ENCODE results near the gene RAB5A. TPM values are rescaled to one million over a fixed set of nuclear protein-coding genes. Genes with fewer than 3 reads are reported as not detected.
"Not testable (repeated sequence)": the region's sequence is repeated elsewhere in the genome, so short reads cannot be mapped to it uniquely, and the experiment has no call there.

RAB5A gene
- total RNA-seq, 3 donors from 2014 or later = 68.6 to 73.4 (median 69.2) TPM

DNA sequence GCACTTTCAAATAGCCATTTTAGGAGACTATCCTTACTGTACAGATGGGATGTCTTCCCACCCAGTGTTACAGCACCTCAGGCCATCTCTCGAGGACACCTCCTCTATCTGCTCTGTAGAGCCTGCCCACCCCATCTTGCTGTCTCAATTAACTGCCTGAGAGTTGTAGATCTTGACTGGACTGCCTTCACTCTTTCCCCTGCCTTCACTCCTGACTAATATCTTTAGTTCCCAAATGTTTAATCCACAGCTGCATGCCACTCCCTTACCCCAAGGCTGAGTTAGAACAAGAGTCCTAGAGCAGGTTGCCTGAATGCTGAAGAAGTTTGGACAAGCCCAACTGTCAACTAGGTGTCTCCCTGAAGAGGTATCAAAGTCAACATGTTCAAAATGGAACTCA lies 66.5 kb downstream of the RAB5A start:
- DNase-seq (no peak), ATAC-seq (no peak)
- Histone ChIP-seq H3K9me3 (no peaks in the 10 kb centered on the region), H3K4me3 (no peak overlapping the region), H3K4me1 (ENCODE audit: low read depth) (no peaks in the 10 kb centered on the region), H3K36me3 (ENCODE audit: low read depth) (no peaks in the 10 kb centered on the region)
- intact Hi-C loops (cut with DNase I, micrococcal nuclease) = no loop called here
- TF ChIP-seq, protein P1, sequence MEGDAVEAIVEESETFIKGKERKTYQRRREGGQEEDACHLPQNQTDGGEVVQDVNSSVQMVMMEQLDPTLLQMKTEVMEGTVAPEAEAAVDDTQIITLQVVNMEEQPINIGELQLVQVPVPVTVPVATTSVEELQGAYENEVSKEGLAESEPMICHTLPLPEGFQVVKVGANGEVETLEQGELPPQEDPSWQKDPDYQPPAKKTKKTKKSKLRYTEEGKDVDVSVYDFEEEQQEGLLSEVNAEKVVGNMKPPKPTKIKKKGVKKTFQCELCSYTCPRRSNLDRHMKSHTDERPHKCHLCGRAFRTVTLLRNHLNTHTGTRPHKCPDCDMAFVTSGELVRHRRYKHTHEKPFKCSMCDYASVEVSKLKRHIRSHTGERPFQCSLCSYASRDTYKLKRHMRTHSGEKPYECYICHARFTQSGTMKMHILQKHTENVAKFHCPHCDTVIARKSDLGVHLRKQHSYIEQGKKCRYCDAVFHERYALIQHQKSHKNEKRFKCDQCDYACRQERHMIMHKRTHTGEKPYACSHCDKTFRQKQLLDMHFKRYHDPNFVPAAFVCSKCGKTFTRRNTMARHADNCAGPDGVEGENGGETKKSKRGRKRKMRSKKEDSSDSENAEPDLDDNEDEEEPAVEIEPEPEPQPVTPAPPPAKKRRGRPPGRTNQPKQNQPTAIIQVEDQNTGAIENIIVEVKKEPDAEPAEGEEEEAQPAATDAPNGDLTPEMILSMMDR (IDR thresholded peaks at IDR 0.05) = no peak

GRCh38 chr3:20015525-20015924 lies 68.6 kb downstream of the RAB5A start:
- Histone ChIP-seq H3K4me3 (no peak overlapping the region), H3K4me1 (ENCODE audit: low read depth) (no peaks in the 10 kb centered on the region), H3K36me3 (ENCODE audit: low read depth) (no peaks in the 10 kb centered on the region), H3K9me3 (no peaks in the 10 kb centered on the region)
- intact Hi-C loops (cut with DNase I, micrococcal nuclease) = no loop called here
- no peak for DNase-seq
- no peak for ATAC-seq
- TF ChIP-seq, protein P1 (IDR thresholded peaks at IDR 0.05) = no peak

DNA sequence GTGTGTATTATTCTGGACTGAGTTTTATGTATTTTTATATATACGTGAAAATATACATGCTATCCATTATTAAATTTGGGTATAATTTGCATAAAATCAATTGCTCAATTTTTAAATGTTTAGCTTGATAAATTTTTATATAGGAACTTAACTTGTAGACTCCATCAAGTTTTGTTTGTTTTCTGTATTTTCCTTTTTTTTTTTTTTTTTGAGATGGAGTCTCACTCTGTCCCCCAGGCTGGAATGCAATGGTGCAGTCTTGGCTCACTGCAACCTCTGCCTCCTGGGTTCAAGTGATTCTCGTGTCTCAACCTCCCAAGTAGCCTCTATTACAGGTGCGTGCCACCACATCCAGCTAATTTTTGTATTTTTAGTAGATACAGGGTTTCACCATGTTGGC lies 69.2 kb downstream of the RAB5A start:
- H3K4me3 ChIP-seq; H3K4me1 ChIP-seq (ENCODE audit: low read depth); H3K9me3 ChIP-seq; H3K36me3 ChIP-seq (ENCODE audit: low read depth); intact Hi-C loops (cut with DNase I, micrococcal nuclease); ATAC-seq; DNase-seq: not testable (repeated sequence)

DNA sequence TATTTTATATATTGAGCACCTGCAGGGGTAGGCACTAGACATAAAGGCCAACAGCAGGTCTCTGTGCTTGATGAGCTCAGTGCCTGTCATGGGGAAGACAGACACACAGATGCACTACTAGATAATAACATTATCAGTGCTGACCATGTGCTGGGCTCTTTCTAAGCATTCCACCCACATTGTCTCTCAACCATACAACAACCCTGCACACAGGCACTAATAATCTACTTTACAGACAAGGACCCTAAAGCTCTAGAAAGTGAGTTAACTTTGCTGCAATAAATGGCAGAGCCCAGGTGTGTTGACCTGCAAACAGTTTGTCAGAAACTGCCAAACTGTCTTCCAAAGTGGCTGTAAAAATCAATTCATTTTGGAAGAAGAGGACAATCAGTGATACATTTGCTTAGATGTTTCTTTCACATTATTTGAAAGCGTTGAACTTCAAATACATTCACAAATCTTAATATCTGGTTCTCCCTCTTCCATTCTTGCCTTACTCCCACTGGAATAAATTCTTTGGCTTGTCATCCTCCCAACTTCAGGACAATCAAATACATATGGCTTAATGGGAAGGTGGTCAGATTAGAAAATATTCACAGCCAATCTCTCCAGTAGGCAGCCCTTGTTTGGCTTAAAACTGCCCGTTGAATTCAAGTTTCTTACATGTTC lies 76.2 kb downstream of the RAB5A start:
- H3K36me3 ChIP-seq (ENCODE audit: low read depth) = no peaks in the 10 kb centered on the region
- DNase-seq = no peak
- intact Hi-C loops (cut with DNase I, micrococcal nuclease) = no loop called here
- ATAC-seq = no peak
- H3K4me1 ChIP-seq (ENCODE audit: low read depth) = peaks cover 8% of the 10 kb centered on the region
- H3K4me3 ChIP-seq = no peak overlapping the region
- no peaks in the 10 kb centered on the region for H3K9me3 ChIP-seq
- TF ChIP-seq, protein P1 (IDR thresholded peaks at IDR 0.05) = no peak

- peak in 2 of 3 donors; percentile 28 to 40 for DNase-seq
- Histone ChIP-seq H3K9me3 (no peaks in the 10 kb centered on the region), H3K4me3 (no peak overlapping the region), H3K36me3 (ENCODE audit: low read depth) (no peaks in the 10 kb centered on the region), H3K4me1 (ENCODE audit: low read depth) (peaks cover 8% of the 10 kb centered on the region)
- TF ChIP-seq, protein P1 (IDR thresholded peaks at IDR 0.05) = no peak
- intact Hi-C loops (cut with DNase I, micrococcal nuclease) = no loop called here
- peak; percentile 90 for ATAC-seq
These were observed 76.9 kb downstream of the RAB5A start for GRCh38 chr3:20023623-20024405.

- H3K4me3 ChIP-seq = no peak overlapping the region
- no peaks in the 10 kb centered on the region for H3K9me3 ChIP-seq
- no peaks in the 10 kb centered on the region for H3K36me3 ChIP-seq (ENCODE audit: low read depth)
- intact Hi-C loops (cut with DNase I, micrococcal nuclease) = no loop called here
- TF ChIP-seq, protein P1 (IDR thresholded peaks at IDR 0.05) = no peak
- peaks cover 8% of the 10 kb centered on the region for H3K4me1 ChIP-seq (ENCODE audit: low read depth)
- DNase-seq = no peak
- no peak for ATAC-seq
These were observed 80.2 kb downstream of the RAB5A start for GRCh38 chr3:20027136-20027535.
